HG02852 (cell line): ENCODE data around the gene FGD6.
A peak's percentile ranks its signal among the peaks of the same experiment; 100 is the strongest.
"Not testable (repeated sequence)": the region's sequence is repeated elsewhere in the genome, so short reads cannot be mapped to it uniquely, and the experiment has no call there.

ENCODE experiments used
- ATAC-seq: cut with Tn5 transposase; IDR thresholded peaks from one replicate; pipeline ENCODE4 v1.9.1; 2021; ENCODE audit warnings: mild to moderate bottlenecking, moderate library complexity; ENCODE audit not compliant: unreplicated experiment

Gene FGD6

GRCh38 chr12:95096852-95097251 lies 120.4 kb downstream of the FGD6 start:
- no peak for ATAC-seq

- no peak for ATAC-seq
These were observed 120.9 kb downstream of the FGD6 start for GRCh38 chr12:95096378-95096777.

DNA sequence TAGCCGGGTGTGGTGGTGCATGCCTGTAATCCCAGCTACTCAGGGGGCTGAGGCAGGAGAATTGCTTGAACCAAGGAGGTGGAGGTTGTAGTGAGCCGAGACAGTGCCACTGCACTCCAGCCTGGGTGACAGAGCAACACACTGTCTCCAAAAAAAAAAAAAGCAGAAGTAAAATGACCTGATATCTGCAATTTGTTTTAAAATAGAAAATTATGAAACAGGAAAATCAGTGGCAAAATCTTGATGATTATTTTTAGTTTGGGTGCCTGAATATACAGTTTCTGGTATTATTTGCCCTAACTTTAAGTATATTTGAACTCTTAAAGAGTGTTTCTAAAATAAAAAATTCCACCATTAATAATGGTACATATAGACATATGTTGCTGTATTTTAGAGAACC lies 121.4 kb downstream of the FGD6 start:
- ATAC-seq, result not testable (repeated sequence)

GRCh38 chr12:95089462-95089861 lies 127.8 kb downstream of the FGD6 start:
- no peak for ATAC-seq

GRCh38 chr12:95088379-95088778 lies 128.9 kb downstream of the FGD6 start:
- ATAC-seq, result peak; percentile 77

DNA sequence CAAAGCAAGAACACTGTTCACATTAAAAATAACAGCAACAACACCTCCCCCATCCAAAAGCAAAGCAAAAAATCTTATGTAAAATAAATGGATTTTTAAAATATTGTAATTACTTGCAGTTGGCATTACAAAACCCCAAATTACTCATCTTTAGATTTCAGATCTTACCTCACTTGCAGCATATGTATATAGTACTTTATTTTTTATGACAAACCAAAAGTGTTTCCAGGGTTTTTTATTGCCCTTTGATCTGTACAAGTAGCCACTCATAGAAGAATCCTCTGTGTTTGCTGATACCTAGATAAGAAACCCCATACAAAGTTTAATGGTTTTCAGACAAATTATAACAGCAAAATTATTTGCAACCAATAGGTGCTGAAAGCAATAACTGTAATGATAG lies 131.7 kb downstream of the FGD6 start:
- ATAC-seq, result no peak

- no peak for ATAC-seq
These were observed 133.3 kb downstream of the FGD6 start for GRCh38 chr12:95083938-95084337.

DNA sequence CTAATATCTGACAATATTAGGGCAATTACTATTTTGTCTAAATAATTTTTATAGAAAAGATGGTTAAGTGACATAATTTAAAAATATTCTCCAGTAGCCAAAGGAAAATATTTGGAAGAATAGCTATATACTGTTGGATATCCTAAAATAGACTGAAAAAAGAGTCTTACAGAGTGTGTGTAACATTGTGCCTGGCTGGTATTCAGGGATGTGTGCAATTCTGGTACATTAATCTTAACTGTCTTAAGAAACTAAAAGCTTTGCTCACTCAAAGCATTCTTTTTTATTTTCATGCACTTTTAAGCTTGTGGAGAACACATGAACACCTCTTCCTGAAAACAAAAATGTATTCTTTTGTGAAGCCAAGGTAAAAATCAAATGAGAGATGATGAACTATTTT lies 133.8 kb downstream of the FGD6 start:
- ATAC-seq, result no peak

- ATAC-seq, result no peak
These were observed 139.9 kb downstream of the FGD6 start for GRCh38 chr12:95077341-95077740.

GRCh38 chr12:95074766-95075165 lies 142.5 kb downstream of the FGD6 start:
- no peak for ATAC-seq

GRCh38 chr12:95073698-95074520 lies 143.4 kb downstream of the FGD6 start:
- no peak for ATAC-seq

DNA sequence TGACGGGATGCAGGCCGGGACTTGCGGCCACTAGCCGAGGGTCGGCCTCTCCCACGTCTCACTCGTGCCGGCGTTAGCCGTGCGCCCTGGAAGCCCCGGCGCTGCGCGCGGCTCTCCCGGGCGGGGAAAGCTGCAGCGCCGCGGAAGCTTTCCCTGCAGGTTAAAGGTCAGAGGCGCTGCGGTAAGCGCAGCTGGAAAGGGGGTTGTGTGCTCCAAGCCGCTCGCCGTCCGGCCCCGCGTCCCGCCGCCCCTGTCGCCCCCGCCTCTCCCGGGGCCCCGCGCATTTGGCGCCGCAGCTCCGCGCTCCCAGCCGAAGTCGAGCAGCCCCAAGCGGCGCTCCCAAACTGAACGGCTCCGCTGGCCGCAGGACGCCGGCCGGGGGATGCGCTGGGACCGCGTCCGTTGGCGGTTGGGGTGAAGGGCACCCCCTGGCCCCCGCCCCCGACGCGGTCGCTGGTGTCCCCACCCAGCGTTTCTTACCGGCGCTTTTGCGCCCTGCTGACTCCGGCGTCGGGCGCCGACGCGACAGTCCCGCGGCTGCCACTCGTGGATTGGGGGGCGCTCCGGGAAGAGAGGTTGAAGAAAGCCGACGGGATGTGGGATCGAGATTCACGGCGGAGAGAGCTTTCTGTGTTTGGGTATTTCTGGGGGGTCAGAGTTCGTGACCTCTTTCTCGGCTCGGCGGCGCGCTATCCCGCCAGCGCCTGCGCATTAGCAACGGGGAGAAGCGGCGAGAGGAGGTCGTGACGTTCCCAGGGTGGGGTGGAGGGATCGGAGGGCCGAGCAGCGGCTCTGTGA lies 144.2 kb downstream of the FGD6 start, which contains the start of gene NR2C1:
TSS of gene NR2C1 (minus strand) at position 719 of the 798 bp plus-strand sequence. CDS start 6,234 bp downstream, outside the sequence.
- ATAC-seq, result peak; percentile 92

GRCh38 chr12:95070378-95070777 lies 146.9 kb downstream of the FGD6 start:
- ATAC-seq, result no peak

DNA sequence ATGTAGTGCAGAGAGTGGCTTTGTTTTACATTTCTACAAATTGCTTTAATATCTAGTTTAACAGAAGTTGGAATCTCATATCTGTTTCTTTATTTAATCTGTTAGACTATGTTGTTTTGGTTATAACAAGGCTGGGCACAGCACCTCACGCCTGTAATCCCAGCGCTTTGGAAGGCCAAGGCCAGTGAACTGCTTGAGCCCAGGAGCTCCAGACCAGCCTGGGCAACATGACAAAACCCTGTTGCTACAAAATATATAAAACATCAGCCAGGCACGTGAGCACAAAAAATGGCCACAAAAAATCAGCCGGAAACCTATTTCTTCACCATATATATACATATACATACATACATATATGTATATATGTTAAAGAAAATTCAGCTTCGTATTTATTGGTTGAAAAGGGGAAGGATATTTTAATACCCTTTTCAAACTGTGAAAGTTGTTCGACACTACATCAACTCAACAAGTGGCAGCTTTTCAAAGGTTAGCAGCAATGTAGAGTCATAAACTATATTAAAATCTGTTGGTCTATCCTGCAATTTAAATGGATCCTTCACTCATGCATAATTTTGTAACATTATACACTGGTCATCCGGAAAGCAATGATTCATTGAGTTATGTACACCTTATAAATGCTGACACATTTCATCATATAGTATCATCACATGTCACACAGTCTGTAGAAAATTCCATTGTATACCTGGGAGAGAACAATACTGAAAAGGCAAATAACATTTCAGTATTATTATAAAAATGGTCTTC lies 151.0 kb downstream of the FGD6 start:
- ATAC-seq, result no peak

- no peak for ATAC-seq
These were observed 156.3 kb downstream of the FGD6 start for GRCh38 chr12:95060951-95061350.

DNA sequence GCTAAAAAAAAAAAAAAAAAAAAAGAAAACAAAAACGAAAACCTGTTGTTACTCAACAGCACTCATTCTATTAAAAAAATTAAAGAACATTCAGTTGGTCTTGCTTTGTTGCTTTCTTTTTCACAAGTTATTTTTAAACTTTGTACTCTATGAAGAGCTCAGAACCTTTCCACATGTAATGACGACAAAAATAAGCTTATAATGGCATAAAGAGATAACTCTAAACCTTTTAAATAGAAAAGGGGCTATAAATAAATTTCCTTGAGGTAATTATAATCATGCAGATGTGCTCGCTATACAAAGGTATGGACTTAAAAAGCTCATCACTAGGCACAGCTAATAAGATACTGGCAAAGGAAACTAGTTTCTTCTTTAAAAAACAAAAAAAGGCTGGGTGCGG lies 157.3 kb downstream of the FGD6 start:
- ATAC-seq, result no peak

DNA sequence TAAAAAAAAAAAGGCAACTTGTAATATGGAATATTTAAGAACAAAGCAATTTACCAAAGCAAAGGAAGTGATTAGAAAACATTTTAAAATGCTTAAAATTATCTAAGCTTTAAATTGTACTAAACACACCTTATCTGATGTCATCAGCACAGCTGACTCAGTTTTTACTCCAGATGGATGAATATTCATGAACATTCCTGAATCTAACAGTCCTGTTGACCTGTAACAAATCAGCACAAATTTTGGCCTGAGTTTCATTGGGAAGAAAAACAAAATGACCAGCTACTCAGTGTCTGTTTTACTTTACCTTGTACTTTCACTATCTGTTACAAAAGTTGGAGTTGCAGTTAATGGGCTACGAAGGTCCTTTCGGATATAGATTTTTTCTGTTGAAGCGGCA lies 159.8 kb downstream of the FGD6 start:
- no peak for ATAC-seq

GRCh38 chr12:95055057-95055456 lies 162.2 kb downstream of the FGD6 start:
- no peak for ATAC-seq

- ATAC-seq, result no peak
These were observed 163.1 kb downstream of the FGD6 start for GRCh38 chr12:95054206-95054605.

DNA sequence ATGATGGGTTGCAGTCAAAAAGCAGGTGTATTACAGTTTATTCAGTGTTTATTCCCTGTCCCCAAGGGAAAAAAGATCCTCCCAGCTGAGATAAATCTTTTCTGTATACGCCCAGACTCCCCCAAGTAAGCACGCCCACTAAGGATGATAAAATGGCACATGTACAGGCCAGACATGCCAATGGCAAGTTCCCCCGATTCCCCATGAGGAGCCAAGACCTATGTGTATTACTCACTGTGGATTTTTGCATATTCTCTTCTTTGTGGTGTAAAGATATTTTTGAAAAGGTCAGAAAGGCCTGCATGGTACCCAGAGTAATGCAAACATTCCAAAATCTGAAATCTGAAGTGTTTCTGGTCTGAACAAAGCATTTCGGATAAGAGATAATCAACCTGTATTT lies 166.0 kb downstream of the FGD6 start:
- ATAC-seq, result no peak

DNA sequence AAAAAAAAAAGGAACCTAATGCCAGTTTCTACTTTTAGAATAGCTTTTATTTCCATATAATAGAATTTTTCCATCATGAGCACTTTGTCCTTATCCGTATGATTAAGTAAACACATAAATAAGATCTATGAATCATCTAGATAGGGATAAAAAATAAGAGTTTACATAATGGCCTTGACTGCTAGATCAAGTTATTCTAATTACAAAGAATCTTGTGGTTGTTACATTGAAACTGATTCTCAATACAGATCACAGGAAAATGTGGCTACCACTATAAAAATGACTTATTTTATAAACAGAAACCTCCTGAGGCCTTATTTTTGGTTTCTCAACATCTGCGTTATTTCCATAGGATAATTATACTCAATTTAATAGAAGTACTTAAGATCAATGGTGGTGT lies 179.4 kb downstream of the FGD6 start:
- ATAC-seq, result no peak
